ENCODE measurements around the gene KLHDC7B.

The KLHDC7B gene

GRCh38 chr22:50547263-50547985 is 1.7 kb downstream of the KLHDC7B start:
- no peak overlapping the region for H3K4me3 ChIP-seq (ENCODE audit: low read depth, low read length)

GRCh38 chr22:50548040-50548920 is 2.6 kb downstream of the KLHDC7B start:
- H3K4me3 ChIP-seq (ENCODE audit: low read depth, low read length): no peak overlapping the region

GRCh38 chr22:50548921-50549790 is 3.5 kb downstream of the KLHDC7B start:
- H3K4me3 ChIP-seq (ENCODE audit: low read depth, low read length): no peak overlapping the region

GRCh38 chr22:50550395-50550794 is 4.7 kb downstream of the KLHDC7B start:
- no peak overlapping the region for H3K4me3 ChIP-seq (ENCODE audit: low read depth, low read length)

GRCh38 chr22:50551160-50551752 is 5.6 kb downstream of the KLHDC7B start:
- H3K4me3 ChIP-seq (ENCODE audit: low read depth, low read length): no peak overlapping the region

GRCh38 chr22:50553310-50553709 is 7.6 kb downstream of the KLHDC7B start:
- no peak overlapping the region for H3K4me3 ChIP-seq (ENCODE audit: low read depth, low read length)

- no peak overlapping the region for H3K4me3 ChIP-seq (ENCODE audit: low read depth, low read length)
Measured at GRCh38 chr22:50556703-50557102, 11.0 kb downstream of the KLHDC7B start.

- no peak overlapping the region for H3K4me3 ChIP-seq (ENCODE audit: low read depth, low read length)
Measured at GRCh38 chr22:50560034-50560433, 14.3 kb downstream of the KLHDC7B start.

- H3K4me3 ChIP-seq (ENCODE audit: low read depth, low read length): no peak overlapping the region
Measured at GRCh38 chr22:50561401-50562358, 16.0 kb downstream of the KLHDC7B start.

GRCh38 chr22:50562523-50563412 is 17.1 kb downstream of the KLHDC7B start, which contains the start of gene SYCE3:
Gene SYCE3, minus strand, starts transcription at chr22:50562919. Its CDS starts 6,514 bp downstream, at chr22:50556405.
- peak within 1 kb of the TSS; percentile 65 for H3K4me3 ChIP-seq (ENCODE audit: low read depth, low read length)

- peak overlapping the region; percentile 65 for H3K4me3 ChIP-seq (ENCODE audit: low read depth, low read length)
Measured at GRCh38 chr22:50563413-50564160, 17.9 kb downstream of the KLHDC7B start.

- H3K4me3 ChIP-seq (ENCODE audit: low read depth, low read length): no peak overlapping the region
Measured at GRCh38 chr22:50564289-50564688, 18.6 kb downstream of the KLHDC7B start.

GRCh38 chr22:50567721-50568252 is 22.1 kb downstream of the KLHDC7B start:
- no peak overlapping the region for H3K4me3 ChIP-seq (ENCODE audit: low read depth, low read length)

GRCh38 chr22:50568626-50569025 is 22.9 kb downstream of the KLHDC7B start:
- H3K4me3 ChIP-seq (ENCODE audit: low read depth, low read length): no peak overlapping the region

- H3K4me3 ChIP-seq (ENCODE audit: low read depth, low read length): no peak overlapping the region
Measured at GRCh38 chr22:50569041-50569459, 23.4 kb downstream of the KLHDC7B start.

GRCh38 chr22:50569896-50570535 is 24.3 kb downstream of the KLHDC7B start:
- H3K4me3 ChIP-seq (ENCODE audit: low read depth, low read length): no peak overlapping the region

GRCh38 chr22:50570861-50571260 is 25.2 kb downstream of the KLHDC7B start:
- no peak overlapping the region for H3K4me3 ChIP-seq (ENCODE audit: low read depth, low read length)

Measured in iPS-11a (cell line).